Peyer's patch (tissue), 4 donors: ENCODE data around the gene KCNJ10. TPM values are rescaled to one million over a fixed set of nuclear protein-coding genes. Genes with fewer than 3 reads are reported as not detected.
A peak's percentile ranks its signal among the peaks of the same experiment; 100 is the strongest.

Experiments
- DNase-seq, 3 donors: peaks; one replicate each; pipeline ENCODE4 v3.0.0-alpha.2; 2017 to 2019
- H3K27ac ChIP-seq, 4 donors: fragments of 200-600 bp; sonication (generic); one replicate each; pipeline ENCODE4 v1.5.1; 2016 to 2019
- H3K27me3 ChIP-seq, 2 donors: fragments of 200-600 bp; sonication (generic); one replicate each; pipeline ENCODE4 v1.5.1; 2019
- H3K36me3 ChIP-seq, 3 donors: fragments of 200-600 bp; sonication (generic); one replicate each; pipeline ENCODE4 v1.5.1; 2016 to 2019
- H3K4me1 ChIP-seq, 4 donors: fragments of 200-600 bp; sonication (generic); one replicate each; pipeline ENCODE4 v1.5.1; 2016 to 2019
- H3K4me3 ChIP-seq, 4 donors: fragments of 200-600 bp; sonication (generic); 1 replicate in 3 of 4; 2 replicates in 1 of 4; pipeline ENCODE4 v1.5.1; 2016 to 2019; ENCODE audit warnings: mild to moderate bottlenecking in 1 of 4
- H3K9me3 ChIP-seq, 4 donors: fragments of 200-600 bp; sonication (generic); one replicate each; pipeline ENCODE4 v1.5.1; 2016 to 2019; ENCODE audit warnings: mild to moderate bottlenecking in 1 of 4
- CTCF ChIP-seq, 6 experiments: fragments of 450-650 bp in 4 of 6; fragments of 200-600 bp in 2 of 6; sonication (generic) in 1 of 6; IDR thresholded peaks; one replicate each; pipeline ENCODE4 v1.5.1; 2017 to 2019; ENCODE audit warnings: antibody characterized with exemption in 6 of 6, mild to moderate bottlenecking in 3 of 6, moderate library complexity in 1 of 6
- POLR2A ChIP-seq, 2 donors: fragments of 450-650 bp; IDR thresholded peaks; one replicate each; pipeline ENCODE4 v1.5.1; 2017; ENCODE audit warnings: antibody characterized with exemption in 2 of 2, mild to moderate bottlenecking in 2 of 2, moderate library complexity in 2 of 2
- total RNA-seq, 4 donors: library from RNA; depleted of rRNA; stranded (reverse); fragments of >200 nt; gene quantifications; one replicate each; pipeline ENCODE4 v1.1.0, GENCODE V29; 2016

The KCNJ10 gene
- total RNA-seq, 4 donors from 2014 or later, result not detected

- H3K27me3 ChIP-seq, result no peaks in the 10 kb centered on the region
- H3K36me3 ChIP-seq, result no peaks in the 10 kb centered on the region
- no peak overlapping the region for H3K27ac ChIP-seq
- peak overlapping the region in 1 of 4 donors; percentile 21 for H3K4me3 ChIP-seq
- TF ChIP-seq POLR2A (IDR thresholded peaks at IDR 0.05), result no peak
- TF ChIP-seq CTCF (IDR thresholded peaks at IDR 0.05), result no peak
- no peak for DNase-seq
- no peaks in the 10 kb centered on the region for H3K9me3 ChIP-seq
- H3K4me1 ChIP-seq, result peaks cover 0 to 22% (median 0%) of the 10 kb centered on the region in 4 donors
Observed at GRCh38 chr1:159965263-159965662, 104.7 kb downstream of the KCNJ10 start.

GRCh38 chr1:159964144-159964543, 105.8 kb downstream of the KCNJ10 start:
- Histone ChIP-seq H3K4me3 (peak overlapping the region in 2 of 4 donors; percentile 29 to 49), H3K27me3 (no peaks in the 10 kb centered on the region), H3K9me3 (no peaks in the 10 kb centered on the region), H3K4me1 (peaks cover 0 to 11% (median 0%) of the 10 kb centered on the region in 4 donors), H3K27ac (no peak overlapping the region), H3K36me3 (no peaks in the 10 kb centered on the region)
- no peak for TF ChIP-seq POLR2A (IDR thresholded peaks at IDR 0.05)
- TF ChIP-seq CTCF (IDR thresholded peaks at IDR 0.05), result no peak
- no peak for DNase-seq

GRCh38 chr1:159962176-159962575, 107.8 kb downstream of the KCNJ10 start:
- peaks cover 0 to 8% (median 0%) of the 10 kb centered on the region in 4 donors for H3K4me1 ChIP-seq
- DNase-seq, result no peak
- no peaks in the 10 kb centered on the region for H3K36me3 ChIP-seq
- peak overlapping the region in 3 of 4 donors; percentile 59 to 83 (median 72) for H3K27ac ChIP-seq
- no peaks in the 10 kb centered on the region for H3K9me3 ChIP-seq
- H3K27me3 ChIP-seq, result no peaks in the 10 kb centered on the region
- no peak for TF ChIP-seq POLR2A (IDR thresholded peaks at IDR 0.05)
- no peak for TF ChIP-seq CTCF (IDR thresholded peaks at IDR 0.05)
- peak overlapping the region in 3 of 4 donors; percentile 2 to 52 (median 49) for H3K4me3 ChIP-seq

GRCh38 chr1:159961636-159962035, 108.3 kb downstream of the KCNJ10 start:
- Histone ChIP-seq H3K4me1 (peaks cover 0 to 8% (median 0%) of the 10 kb centered on the region in 4 donors), H3K27me3 (no peaks in the 10 kb centered on the region), H3K36me3 (no peaks in the 10 kb centered on the region), H3K4me3 (peak overlapping the region in 3 of 4 donors; percentile 2 to 52 (median 49)), H3K9me3 (no peaks in the 10 kb centered on the region), H3K27ac (peak overlapping the region in 3 of 4 donors; percentile 59 to 83 (median 72))
- TF ChIP-seq POLR2A (IDR thresholded peaks at IDR 0.05) (peak; percentile 44 to 67), CTCF (IDR thresholded peaks at IDR 0.05) (no peak)
- DNase-seq, result peak in 2 of 3 donors; percentile 82 to 87

GRCh38 chr1:159960721-159961381, 109.1 kb downstream of the KCNJ10 start:
- TF ChIP-seq CTCF (IDR thresholded peaks at IDR 0.05), result no peak
- peak in 1 of 2 donors; percentile 58 for TF ChIP-seq POLR2A (IDR thresholded peaks at IDR 0.05)
- peak in 2 of 3 donors; percentile 87 to 91 for DNase-seq
- H3K27ac ChIP-seq, result peak overlapping the region in 3 of 4 donors; percentile 59 to 88 (median 72)
- no peaks in the 10 kb centered on the region for H3K36me3 ChIP-seq
- H3K4me3 ChIP-seq, result peak overlapping the region in 2 of 4 donors; percentile 49 to 52
- H3K4me1 ChIP-seq, result peaks cover 0 to 8% (median 0%) of the 10 kb centered on the region in 4 donors
- H3K9me3 ChIP-seq, result no peaks in the 10 kb centered on the region
- no peaks in the 10 kb centered on the region for H3K27me3 ChIP-seq
